RWPE2 (cell line): ENCODE results near the gene RNF31.

Experiments used
- ATAC-seq: fragments of 200-7000 bp; cut with Tn5 transposase; 3 replicates; pipeline ENCODE4 v1.9.1; 2021; ENCODE audit warnings: low read depth
- DNase-seq: peaks from one replicate; pipeline ENCODE4 v3.0.0-alpha.2; 2020; ENCODE audit warnings: low spot score
- H3K27ac ChIP-seq: fragments of 450-650 bp; 2 replicates; pipeline ENCODE4 v1.5.1; 2017; ENCODE audit warnings: mild to moderate bottlenecking; ENCODE audit not compliant: poor library complexity, severe bottlenecking
- H3K27me3 ChIP-seq: fragments of 250-450 bp; sonication (Bioruptor Pico); 2 replicates; pipeline ENCODE4 v1.5.1; 2021; ENCODE audit warnings: mild to moderate bottlenecking, moderate library complexity; ENCODE audit not compliant: insufficient read depth, poor library complexity, severe bottlenecking
- H3K36me3 ChIP-seq: fragments of 250-450 bp; sonication (Bioruptor Pico); 2 replicates; pipeline ENCODE4 v1.5.1; 2020; ENCODE audit warnings: low read depth, mild to moderate bottlenecking, moderate library complexity
- H3K4me1 ChIP-seq: fragments of 250-450 bp; sonication (Bioruptor Pico); 2 replicates; pipeline ENCODE4 v1.5.1; 2021; ENCODE audit warnings: mild to moderate bottlenecking, moderate library complexity; ENCODE audit not compliant: insufficient read depth, poor library complexity, severe bottlenecking
- H3K4me3 ChIP-seq: fragments of 250-450 bp; sonication (Bioruptor Pico); 2 replicates; pipeline ENCODE4 v1.5.1; 2021; ENCODE audit warnings: mild to moderate bottlenecking, moderate library complexity; ENCODE audit not compliant: severe bottlenecking
- H3K9me3 ChIP-seq: fragments of 250-450 bp; sonication (Bioruptor Pico); 2 replicates; pipeline ENCODE4 v1.5.1; 2021; ENCODE audit warnings: mild to moderate bottlenecking, moderate library complexity; ENCODE audit not compliant: severe bottlenecking
- TF ChIP-seq, protein P1 (sequence below): fragments of 450-650 bp; IDR thresholded peaks from one replicate; pipeline ENCODE4 v1.5.1; 2017; ENCODE audit warnings: mild to moderate bottlenecking, moderate library complexity; ENCODE audit not compliant: poor library complexity, severe bottlenecking

RNF31 gene

DNA sequence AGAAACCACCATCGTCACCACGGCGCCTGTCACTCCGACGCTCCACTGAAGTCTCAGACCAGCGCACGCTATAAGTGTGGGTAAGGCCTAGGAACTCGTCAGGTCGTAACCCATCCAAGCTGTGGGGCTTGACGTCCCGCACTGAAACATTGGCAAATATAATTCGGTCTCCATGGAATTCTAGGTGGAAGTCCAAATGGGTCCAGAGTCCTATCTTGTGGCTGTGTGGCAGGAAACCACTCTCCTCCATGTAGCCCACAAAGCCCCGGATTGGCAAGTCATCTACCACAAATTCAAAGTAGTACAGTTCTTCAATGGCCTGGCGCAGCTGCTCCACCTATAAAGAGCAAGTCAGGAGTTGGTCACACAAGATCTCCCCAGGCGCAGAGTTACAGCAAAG lies 45.6 kb downstream of the RNF31 start:
- H3K27ac ChIP-seq, result no peak overlapping the region
- TF ChIP-seq, protein P1, sequence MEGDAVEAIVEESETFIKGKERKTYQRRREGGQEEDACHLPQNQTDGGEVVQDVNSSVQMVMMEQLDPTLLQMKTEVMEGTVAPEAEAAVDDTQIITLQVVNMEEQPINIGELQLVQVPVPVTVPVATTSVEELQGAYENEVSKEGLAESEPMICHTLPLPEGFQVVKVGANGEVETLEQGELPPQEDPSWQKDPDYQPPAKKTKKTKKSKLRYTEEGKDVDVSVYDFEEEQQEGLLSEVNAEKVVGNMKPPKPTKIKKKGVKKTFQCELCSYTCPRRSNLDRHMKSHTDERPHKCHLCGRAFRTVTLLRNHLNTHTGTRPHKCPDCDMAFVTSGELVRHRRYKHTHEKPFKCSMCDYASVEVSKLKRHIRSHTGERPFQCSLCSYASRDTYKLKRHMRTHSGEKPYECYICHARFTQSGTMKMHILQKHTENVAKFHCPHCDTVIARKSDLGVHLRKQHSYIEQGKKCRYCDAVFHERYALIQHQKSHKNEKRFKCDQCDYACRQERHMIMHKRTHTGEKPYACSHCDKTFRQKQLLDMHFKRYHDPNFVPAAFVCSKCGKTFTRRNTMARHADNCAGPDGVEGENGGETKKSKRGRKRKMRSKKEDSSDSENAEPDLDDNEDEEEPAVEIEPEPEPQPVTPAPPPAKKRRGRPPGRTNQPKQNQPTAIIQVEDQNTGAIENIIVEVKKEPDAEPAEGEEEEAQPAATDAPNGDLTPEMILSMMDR, result no peak
- DNase-seq, result no peak
- H3K9me3 ChIP-seq, result no peaks in the 10 kb centered on the region
- ATAC-seq, result no peak
- peaks cover 36% of the 10 kb centered on the region for H3K36me3 ChIP-seq
- no peak overlapping the region for H3K4me3 ChIP-seq
- no peaks in the 10 kb centered on the region for H3K27me3 ChIP-seq
- peaks cover 13% of the 10 kb centered on the region for H3K4me1 ChIP-seq

DNA sequence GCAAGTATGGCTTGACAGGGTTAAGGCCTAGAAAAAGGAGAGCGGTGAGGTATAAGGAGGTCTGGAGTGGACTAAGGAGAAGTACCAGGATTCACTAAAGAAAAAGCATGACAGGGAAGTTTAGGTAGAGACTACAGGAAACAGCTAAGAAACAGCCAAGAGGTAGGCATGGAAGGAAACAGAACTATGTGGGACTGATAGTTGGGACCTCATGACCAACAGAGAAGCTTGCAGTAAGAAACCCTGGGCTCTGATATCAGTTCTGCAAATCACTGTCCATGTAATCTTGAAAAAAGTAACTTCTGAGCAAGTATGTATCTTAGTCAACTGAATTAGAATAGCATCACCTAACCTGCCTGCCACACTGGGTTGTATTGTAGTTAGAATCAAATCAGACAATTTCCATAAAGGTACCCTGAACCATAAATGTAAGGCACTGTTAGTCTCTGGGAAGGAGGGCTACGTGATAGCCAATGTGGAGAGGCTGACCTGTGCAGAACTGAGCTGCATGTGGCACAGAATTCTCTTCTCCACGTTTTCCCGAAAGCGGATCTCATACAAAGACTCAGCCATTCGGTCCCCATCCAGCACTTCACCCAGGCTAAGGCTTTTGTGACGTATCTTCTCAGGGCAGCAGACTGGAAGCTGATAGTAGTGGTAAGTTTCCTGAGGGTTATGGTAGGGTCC lies 47.0 kb downstream of the RNF31 start:
- ATAC-seq (no peak), DNase-seq (no peak)
- H3K27me3 ChIP-seq, result no peaks in the 10 kb centered on the region
- peak overlapping the region; percentile 92 for H3K4me3 ChIP-seq
- H3K9me3 ChIP-seq, result no peaks in the 10 kb centered on the region
- TF ChIP-seq, protein P1, result no peak
- peaks cover 32% of the 10 kb centered on the region for H3K36me3 ChIP-seq
- peak overlapping the region; percentile 76 for H3K27ac ChIP-seq
- peaks cover 9% of the 10 kb centered on the region for H3K4me1 ChIP-seq

DNA sequence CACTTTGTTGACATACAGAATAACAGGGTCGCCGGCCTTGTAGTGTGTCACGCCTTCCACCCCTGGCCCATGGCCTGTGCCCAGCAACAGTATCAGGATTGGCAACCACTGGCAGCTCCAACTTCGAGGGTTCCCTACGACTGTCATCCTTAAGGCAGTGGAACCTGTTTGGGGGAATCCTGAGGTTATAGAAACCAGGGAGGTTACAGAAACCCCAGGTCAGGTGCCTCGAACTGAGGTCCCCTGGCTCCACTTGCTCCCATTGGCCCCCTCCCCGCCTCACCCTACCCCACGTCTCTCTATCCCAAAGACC lies 47.5 kb downstream of the RNF31 start:
- TF ChIP-seq, protein P1, result no peak
- H3K27me3 ChIP-seq, result no peaks in the 10 kb centered on the region
- H3K27ac ChIP-seq, result peak overlapping the region; percentile 76
- peaks cover 9% of the 10 kb centered on the region for H3K4me1 ChIP-seq
- no peaks in the 10 kb centered on the region for H3K9me3 ChIP-seq
- ATAC-seq, result no peak; the same call in 2 of the 3 replicates
- peak overlapping the region; percentile 92 for H3K4me3 ChIP-seq
- DNase-seq, result no peak
- peaks cover 33% of the 10 kb centered on the region for H3K36me3 ChIP-seq

DNA sequence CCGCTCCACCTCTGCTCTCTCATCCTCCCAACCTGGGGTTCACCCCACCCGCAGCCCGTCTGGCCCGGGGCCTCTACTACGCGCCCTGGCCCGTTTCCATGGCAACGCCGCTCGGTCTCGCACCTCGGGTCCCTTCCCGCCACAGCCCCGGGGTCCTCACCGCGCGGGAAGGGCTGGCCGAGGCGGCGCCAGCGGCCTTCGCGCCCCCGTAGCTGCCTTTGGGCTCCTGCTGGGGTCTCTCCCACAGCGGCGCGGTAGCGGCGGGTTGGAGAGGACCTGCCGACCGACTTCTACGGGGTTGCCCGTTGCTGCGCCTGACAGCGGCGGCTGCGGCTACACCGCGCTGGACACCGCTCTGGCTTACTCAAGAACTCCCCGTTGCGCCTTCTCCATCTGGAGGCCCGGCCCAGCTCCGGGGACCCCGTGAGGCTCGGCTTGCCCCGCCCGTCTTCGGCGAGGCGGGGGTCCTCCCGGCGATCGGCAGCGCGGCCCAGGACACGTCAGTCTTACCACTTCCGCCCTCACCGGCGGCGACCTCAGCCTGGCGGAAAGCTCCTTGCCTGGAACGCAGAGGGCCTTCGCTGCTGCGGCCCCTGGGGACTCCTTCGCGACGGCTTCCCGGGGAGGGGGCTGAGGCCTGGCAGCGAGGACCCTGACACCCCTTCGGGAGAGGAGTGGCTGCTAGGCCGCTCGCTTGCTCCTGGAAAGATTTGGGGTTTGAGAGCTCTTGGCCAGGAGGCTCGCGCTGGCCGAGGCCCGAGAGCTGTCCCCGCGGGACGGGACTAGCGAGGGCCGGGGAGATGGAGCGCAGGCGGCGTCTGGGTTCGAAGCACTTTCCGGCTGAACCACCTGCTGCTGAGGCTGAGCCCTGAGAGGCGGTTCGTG lies 48.1 kb downstream of the RNF31 start, which contains the start of gene TM9SF1:
Gene TM9SF1 (minus strand): TSS at position 256 of the 885 bp plus-strand sequence. CDS start 422 bp downstream, outside the sequence.
- TF ChIP-seq, protein P1, result no peak
- Histone ChIP-seq H3K36me3 (peaks cover 34% of the 10 kb centered on the region), H3K9me3 (no peaks in the 10 kb centered on the region), H3K27ac (peak within 1 kb of the TSS; percentile 76), H3K4me3 (peak within 1 kb of the TSS; percentile 92), H3K27me3 (no peaks in the 10 kb centered on the region), H3K4me1 (peaks cover 9% of the 10 kb centered on the region)
- DNase-seq (peak; percentile 90), ATAC-seq (peak; percentile 89)
